Dermis microvascular lymphatic vessel endothelial cell (primary cell): ENCODE results near the gene SLFNL1. TPM values are rescaled to one million over a fixed set of nuclear protein-coding genes. Genes with fewer than 3 reads are reported as not detected.

Experiments used
- DNase-seq, 2 donors: peaks; one replicate each; pipeline versions ENCODE4 v3.0.0 to v3.0.0-alpha.2; 2010; ENCODE audit warnings: low read depth in 2 of 2
- total RNA-seq: library from RNA; depleted of rRNA; stranded (reverse); fragments of >200 nt; gene quantifications from 2 replicates; pipeline ENCODE4 v1.2.1, GENCODE V29; 2014

The SLFNL1 gene
- total RNA-seq, 1 donor from 2014 or later, result 0.13 TPM

DNA sequence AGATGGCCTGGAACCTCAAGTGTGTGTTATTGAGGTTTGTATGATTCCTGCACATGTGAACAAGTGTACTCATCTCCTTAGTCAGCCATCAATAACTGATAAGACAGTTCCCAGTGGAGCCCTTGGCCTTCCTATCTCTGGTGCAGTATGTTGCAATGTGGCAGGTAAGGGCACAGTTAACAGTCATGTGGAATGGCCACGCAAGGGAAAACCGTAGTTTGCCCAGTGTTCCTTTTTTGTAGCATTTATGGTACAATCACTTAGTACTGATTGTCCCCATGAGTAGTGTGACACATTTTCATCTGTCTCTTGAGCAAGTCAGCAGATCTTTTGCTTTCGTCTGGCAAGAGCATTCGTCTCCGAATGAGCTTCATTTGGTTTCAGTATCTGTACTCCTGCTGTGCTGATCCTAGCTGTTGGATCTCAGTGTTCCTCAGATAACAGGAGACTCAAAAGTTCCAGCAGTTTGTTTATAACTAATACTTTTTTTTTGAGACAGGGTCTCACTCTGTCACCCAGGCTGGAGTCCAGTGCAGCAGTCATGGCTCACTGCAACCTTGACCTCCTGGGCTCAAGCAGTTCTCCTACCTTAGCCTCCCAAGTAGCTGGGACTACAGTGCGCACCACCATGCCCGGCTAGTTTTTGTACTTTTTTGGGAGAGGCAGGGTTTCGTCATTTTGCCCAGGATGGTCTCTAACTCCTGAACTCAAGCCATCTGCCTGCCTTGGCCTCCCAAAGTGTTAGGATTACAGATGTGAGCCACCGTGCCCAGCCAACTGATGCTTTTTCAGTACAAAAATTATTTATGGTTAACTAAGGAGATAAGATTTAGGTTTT lies 33.9 kb downstream of the SLFNL1 start:
- no peak for DNase-seq

GRCh38 chr1:40986956-40987355 lies 34.6 kb downstream of the SLFNL1 start:
- peak in 1 of 2 donors; percentile 23 for DNase-seq

GRCh38 chr1:40986328-40986783 lies 35.2 kb downstream of the SLFNL1 start:
- DNase-seq, result no peak

GRCh38 chr1:40985875-40986274 lies 35.6 kb downstream of the SLFNL1 start:
- DNase-seq, result no peak

DNA sequence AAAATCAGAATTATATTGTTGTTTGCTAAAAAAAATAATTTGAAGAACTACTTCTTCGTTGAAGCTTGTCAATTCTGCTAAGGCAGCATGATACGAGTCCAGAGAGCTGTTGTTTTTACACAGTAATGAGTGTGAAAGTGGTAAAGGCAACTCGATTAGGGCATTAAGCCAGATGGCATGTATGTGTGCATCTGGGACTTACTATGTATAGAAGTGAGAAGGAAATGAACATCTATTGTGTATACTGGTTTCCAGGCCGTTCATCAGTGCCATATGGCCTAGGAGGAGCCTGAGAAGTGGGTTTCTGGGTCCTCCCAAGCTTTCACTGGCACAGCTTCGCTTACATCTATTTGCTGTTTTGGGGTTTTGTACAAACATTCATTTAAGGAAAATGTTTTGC lies 36.4 kb downstream of the SLFNL1 start:
- DNase-seq, result peak in 1 of 2 donors; percentile 9

GRCh38 chr1:40984531-40984930 lies 37.0 kb downstream of the SLFNL1 start:
- no peak for DNase-seq

DNA sequence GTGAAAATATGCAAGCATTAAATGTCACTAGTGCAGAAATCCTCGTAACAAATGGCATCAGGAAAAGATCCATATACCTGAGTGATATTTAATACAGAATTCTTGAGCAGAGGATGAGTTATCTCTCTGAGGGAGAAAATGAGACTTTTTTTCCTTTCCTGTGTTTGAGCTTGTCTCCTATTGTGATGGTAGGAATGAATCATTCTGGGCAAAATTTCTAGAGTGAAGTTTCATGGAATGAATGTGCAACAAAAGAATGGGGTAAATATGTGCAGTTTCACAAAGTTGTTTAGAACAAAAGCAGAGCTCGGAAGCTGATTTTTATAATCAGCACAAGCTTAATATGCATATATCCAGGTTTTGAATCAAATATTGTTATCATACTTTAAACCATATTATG lies 37.5 kb downstream of the SLFNL1 start:
- peak; percentile 71 to 72 for DNase-seq

DNA sequence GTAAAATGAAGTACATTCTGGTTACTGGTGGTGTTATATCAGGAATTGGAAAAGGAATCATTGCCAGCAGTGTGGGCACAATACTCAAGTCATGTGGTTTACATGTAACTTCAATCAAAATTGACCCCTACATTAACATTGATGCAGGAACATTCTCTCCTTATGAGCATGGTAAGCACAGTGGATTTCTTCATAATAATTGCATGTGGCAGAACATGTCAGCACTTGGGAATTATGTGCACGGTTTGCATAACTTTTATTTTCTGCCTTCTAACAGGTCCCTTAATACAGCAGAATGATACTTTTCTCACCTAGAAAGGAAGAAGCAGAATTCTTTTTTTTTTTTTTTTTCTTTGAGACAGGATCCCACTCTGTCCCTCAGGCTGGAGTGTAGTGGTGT lies 38.2 kb downstream of the SLFNL1 start:
- DNase-seq, result no peak

DNA sequence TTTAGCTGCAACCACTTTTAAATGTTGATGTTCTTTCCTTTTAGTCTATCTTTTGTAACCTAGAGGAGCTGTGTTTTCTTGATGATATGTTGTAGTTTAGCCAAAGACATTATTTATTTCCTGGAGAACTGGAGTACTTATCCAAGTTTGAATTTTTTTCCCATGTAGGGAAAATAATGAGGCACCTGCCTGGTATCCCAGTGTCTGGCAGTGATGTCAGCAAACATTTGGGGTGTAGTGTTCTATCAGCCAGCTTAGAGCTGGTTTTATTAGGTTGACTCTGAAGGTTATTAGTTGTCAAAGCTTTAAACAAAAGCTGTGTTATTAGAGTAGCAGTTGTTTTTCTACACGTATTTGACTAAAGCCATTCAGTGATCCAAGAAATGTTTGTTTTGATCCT lies 38.8 kb downstream of the SLFNL1 start:
- no peak for DNase-seq

DNA sequence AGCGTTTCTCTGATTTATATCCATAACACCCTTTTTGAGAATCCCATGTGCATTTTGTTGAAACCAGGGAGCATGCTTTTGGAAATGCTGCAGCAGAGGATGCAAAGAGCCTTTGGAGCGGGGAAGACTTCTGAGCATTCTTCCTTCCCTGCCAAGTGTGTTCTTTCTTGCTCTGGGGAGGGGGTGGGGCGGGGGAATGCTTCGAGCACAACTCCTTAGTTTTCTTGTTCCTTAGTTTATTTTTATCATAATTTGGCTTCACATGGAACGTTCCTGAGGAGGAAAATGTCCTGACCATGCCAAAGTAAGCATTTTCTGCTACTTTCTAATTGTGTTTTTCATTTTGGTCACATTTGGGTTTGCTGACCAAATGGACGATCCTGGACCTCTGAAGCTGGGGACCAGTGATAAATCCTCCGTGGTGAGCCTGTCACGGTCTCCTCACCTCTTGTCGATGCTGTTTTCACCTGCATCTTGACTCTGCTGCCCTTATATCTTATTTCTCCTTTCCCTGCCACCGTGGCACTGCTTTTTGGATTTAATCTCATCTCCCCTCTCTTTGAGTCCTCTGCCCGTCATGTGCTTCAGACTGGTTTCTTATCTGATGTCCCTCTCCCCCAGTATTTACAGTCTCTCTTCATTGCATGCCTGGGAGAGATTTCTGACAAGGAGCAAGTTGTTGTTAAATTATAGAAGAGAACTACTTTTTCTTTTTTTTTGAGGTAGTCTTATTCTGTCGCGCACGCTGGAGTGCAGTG lies 39.7 kb downstream of the SLFNL1 start:
- no peak for DNase-seq

- peak in 1 of 2 donors; percentile 59 for DNase-seq
These were observed 40.9 kb downstream of the SLFNL1 start for GRCh38 chr1:40980453-40981121.

DNA sequence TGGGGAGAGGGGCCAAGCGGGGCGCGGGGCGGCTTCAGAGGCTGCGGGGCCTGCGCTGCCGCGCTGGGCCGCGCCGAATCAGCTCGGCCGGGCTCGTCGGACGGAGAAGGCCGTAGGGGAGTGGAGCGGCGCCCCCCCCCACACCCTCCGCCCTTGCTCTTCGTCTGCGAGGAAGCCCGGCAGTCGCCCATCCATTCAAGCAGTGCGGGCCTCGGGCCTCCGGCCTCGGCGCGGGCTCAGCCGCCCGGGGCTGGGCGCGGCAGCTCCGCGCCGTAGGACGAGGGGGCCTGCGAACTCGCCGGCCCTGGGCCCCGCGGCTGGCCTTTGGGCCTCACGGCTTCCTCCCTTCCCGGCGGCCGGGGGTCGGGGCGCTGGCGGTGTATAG lies 41.5 kb downstream of the SLFNL1 start:
- no peak for DNase-seq

GRCh38 chr1:40979241-40980067 lies 42.1 kb downstream of the SLFNL1 start, which contains the start of gene CTPS1:
Gene CTPS1, plus strand, starts transcription at chr1:40979696. Its CDS starts 3,595 bp downstream, at chr1:40983291.
- peak; percentile 85 to 94 for DNase-seq

DNA sequence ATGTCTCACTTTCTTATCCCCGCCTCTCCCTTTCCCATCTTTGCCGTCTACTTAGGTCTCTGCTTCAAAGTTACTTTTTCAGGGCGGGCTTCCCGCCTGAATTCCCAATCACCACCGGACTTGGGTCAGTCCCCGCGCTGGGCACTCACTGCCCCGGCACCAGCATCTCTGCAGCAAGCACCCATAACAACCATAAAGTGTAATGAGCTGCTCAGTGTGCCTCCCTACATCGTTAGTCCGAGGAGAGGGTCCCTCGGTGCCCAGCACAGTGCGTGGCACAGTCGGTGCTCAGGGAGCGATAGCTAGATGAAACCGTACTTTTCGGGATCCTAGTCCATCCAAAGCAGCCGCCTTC lies 42.7 kb downstream of the SLFNL1 start:
- no peak for DNase-seq

DNA sequence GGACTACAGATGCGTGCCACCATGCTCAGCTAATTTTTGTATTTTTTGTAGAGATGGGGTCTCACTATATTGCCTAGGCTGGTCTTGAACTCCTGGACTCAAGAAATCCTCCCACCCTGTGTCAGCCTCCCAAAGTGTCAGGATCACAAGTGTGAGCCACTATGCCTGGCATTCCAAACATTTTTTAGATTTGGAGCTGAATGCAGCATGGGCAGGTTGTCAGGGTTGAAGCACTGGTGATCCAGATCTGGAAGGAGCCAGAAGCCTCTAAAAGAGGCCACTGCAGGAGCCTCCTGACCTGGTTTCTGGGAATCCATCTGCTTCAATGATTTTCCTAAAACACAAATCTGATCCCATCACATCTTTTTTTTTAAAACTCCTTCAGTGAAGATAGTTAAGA lies 43.8 kb downstream of the SLFNL1 start:
- no peak for DNase-seq

DNA sequence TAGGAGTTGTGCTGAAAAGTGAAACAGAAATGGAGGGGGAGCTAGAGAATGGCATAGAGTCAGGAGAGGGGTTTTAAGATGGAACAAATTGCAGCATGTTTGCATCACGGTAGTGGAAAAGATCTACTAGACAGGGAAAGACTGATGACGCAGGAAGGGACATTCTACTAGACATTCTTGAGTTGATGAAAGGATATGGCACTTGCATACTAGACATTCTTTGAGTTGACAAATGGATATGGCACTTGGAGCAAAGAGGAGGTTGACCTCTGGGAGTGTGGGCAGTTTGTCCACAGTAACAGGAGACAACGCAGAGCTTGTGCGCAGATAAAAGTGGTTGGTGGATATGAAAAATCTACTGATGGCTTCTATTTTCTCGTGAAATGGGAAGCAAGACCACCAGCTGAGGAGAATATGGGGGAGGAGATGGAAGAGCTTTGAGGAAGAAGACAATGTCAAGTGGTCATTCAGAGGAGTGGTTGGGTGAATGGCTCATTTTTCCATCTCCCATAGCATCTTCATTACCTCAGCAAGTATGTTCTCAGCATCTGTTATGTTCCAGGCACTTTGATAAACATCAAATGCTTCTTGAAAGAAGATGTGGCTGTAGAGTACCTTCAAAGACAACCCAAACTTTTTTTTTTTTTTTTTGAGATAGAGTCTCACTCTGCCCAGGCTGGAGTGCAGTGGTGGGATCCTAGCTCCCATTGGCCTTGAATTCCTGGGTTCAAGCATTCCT lies 44.4 kb downstream of the SLFNL1 start:
- no peak for DNase-seq

DNA sequence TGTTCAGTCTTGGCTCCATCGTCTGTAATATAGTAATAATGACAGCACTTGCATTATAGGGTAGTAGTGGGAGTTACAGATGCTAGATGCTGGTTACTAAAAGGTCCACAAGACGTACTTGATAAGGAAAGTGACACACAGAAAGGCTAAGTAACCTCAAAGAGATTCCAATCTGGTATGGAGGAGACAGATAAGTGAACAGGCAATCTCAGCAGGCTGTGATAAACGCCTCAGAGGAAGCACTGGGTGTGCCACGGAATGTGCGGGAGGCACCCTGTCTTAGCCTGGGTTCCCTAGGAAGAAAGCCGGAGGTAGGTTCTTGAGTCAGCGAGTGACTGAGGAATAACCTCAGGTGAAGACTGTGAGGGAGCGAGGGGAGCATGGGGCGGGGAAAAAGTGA lies 46.6 kb downstream of the SLFNL1 start:
- no peak for DNase-seq

- no peak for DNase-seq
These were observed 47.6 kb downstream of the SLFNL1 start for GRCh38 chr1:40973912-40974311.

DNA sequence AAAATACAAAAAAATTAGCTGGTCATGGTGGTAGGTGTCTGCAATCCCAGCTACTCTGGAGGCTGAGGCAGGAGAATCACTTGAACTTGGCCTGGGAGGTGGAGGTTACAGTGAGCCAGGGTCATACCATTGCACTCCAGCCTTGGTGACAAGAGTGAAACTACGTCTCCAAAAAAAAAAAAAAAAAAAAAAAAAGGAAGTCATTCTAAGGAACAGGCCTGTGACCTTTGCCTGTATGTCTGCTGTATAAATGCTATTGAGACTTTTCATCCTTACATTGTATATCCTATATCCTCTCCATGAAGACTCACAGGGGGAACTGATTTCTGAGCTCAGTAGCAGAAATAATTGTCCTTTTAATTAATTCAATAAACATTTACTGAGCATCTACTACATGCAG lies 49.6 kb downstream of the SLFNL1 start:
- no peak for DNase-seq

GRCh38 chr1:40969445-40969844 lies 52.1 kb downstream of the SLFNL1 start:
- no peak for DNase-seq

DNA sequence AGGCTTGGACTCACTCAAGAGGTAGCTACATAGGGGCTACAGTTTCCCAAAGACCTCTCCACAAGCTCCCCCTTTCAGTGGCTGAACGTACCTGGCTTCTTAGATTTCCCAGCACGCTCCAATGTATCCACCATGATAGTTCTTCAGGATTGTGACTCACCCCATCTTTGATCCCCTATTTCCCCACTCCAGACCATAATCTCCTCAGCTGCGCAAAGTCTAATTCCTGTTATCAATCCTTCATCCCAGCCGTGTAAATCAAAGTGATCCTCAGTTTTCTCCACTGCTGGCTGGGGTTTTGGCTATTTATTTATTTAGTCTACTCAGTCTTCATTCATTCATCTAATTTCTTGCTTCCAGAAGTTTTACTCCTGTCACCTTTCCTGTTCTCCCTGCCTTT lies 55.1 kb downstream of the SLFNL1 start:
- no peak for DNase-seq
